Measurements from ENCODE around the gene TSPAN7. TPM values are rescaled to one million over a fixed set of nuclear protein-coding genes. Genes with fewer than 3 reads are reported as not detected.

The TSPAN7 gene
- total RNA-seq, 1 donor from 2014 or later = 37.8 TPM

DNA sequence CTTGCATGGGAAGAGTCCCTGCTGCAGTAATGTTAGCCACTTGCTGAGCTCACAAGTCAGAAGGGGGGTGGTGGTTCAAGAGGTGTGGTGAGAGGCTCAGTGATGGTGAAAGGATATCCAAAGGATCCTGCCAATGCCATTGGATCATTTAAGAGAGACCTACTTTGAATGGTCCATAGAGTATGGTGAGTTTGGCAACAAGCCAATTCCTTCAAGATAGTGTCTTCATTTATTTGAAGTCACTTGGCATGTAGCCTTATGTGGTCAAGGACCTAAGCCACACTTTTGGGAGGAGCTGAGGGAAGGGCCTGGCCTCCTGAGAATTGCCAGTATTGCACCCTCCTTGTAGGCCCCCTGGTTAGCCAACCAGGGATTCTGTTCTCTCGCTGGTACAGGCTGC, 87.9 kb downstream of the TSPAN7 start:
- DNase-seq = peak; percentile 4

DNA sequence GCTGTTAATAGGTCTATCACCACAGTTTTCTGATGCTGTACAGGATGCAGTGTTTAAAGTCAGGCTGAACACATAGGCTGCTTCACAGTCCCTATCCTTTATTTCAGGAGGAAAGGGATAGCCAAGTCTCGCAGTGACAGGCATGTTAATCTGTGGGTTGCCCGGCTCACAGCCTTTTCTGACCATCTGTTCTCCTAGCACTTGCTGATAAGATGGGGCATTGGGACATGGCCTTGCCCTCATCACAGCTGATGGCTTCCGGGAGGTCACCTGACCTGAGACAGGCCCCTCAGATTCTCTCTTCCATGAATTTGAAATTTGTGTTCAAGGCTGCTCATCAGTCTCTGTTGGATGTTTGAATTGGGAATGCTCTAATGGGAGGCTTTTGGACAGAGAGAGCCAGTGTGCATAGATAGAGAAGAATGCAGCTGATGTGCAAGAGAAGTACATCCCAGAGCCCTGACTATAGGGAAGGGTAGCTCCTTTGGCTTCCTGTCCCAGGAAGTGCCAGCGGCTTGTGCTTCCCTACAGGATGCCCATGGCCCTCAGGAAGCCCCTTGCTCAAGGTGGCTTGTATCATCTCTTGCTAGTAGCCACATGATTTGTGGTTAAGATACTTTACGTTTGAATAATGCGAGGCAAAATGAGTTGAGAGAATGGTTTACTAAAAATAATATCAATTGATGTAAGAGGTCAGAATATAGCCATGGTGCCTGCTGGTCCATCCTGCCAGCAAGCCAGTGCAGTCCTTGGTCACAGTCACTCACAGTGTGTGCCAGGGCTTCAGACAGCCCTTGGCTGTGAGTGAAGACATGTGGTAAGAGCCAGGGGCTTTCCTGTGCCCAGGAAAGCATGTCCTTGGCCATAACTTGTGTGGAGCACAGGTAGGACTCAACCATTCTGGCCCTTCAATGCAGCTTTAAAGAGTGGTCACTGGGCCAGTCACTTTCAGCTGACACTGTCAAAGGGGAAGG, 88.6 kb downstream of the TSPAN7 start:
- no peak for DNase-seq

DNA sequence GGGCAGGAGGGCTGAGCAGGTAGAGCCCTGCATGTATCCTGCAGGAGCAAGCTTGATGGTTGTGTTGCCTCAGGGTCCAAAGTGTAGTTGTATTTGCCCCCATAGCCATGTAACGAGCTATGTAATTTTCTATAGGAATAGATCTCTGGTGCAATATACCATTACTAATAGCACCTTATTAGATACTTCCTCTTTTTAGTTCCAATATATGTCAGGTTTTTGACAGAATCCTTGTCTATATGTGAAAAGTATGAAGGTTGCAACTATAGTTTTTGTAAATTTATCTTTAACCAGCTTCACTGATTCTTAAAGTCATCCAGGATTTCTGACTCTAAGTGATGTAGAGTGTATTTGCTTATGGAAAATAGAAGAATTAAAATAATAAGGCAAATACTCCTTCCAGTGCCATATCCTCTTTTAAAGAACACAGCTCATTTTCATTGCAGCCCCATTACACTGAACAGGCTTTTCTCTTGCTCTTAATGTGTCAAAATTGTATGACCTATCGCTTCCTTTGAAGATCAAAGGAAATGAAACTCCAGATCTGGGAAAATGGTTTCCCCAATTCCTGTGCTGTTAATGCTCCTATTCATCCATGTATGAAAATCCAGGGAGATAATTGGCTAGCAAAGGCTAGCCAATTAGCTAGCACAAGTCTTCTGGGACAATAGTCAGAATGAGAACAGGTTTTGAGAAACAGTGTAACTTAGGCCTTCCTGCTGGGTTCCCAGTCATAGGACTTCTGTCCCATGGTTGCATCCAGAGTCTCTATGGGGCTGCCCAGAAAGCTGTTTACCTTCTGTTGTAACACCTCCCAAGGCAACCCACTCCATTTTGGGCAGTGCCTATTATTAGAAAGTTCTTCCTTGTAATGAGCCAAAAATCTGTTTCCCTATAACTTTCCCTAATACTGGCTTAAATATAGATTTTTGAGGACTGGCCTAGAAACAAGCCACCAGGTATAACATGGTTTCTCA, 90.6 kb downstream of the TSPAN7 start:
- no peak for DNase-seq

DNA sequence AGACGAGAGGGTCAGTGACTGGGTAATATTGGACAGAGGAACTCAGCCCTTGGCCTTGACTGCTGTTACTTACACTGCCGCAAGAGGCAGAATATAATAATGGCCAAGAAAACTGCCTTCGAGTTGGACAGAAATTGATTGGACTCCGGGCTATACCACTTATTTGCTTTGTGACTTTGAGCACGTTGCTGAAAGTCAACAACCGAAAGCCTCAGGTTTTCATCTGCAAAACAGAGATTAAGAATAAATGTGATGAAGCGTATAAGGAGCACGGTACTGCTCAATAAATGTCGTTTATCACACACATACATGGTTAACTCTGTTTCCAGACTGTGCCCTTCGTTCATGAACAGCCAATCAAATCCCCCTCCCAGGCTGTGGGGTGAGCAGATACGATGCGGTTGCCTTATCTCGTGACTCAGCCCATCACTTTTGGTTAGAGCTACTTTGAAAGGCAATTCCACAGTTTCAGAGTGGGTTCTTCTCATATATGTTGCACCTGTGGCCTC, 91.6 kb downstream of the TSPAN7 start:
- DNase-seq = no peak

DNA sequence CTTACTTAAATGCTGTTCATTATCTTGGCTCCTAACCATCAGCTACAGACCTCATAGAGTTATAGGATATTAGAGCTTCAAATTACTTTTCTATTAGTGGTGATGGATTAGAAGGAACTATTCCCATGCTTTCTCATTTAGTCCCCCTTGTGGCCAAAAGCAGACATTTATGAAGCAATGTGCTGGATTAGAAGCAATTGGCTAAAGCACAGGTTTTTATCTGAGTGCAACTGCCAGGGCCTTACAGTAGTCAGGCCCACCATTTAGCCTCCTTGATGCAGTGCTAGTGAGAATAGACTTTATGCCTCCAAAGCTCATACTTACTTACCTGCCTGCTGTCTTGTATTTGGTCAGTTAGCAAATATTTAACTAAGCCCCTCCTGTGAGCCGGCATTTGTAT, 93.0 kb downstream of the TSPAN7 start:
- DNase-seq = peak; percentile 48

DNA sequence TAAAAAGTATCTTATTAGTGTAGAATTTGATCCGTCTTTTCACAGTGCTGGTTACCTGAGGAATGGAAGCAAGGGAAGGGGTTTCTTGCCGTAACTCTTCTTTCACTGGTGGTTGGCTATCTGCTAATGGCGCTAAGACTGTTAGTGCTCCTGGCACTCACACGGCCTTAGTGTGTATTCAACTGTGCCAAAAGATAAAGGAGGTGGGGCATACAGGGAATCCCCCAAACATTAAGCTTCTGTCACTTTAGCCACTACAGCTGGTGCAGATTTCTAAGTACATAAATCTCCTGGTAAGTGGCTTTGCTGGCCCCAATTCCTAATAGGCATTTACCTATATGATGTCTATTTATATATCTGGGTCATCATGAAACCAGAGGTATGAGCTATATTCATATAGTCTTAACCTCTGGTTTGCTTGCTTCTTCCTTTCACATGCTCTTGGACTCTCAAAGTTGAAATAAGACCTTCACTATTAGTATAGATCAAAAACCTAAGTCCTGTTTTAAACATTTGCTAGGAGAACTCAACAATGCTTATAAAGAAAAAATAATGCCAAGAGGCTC, 95.1 kb downstream of the TSPAN7 start:
- DNase-seq = peak; percentile 5

DNA sequence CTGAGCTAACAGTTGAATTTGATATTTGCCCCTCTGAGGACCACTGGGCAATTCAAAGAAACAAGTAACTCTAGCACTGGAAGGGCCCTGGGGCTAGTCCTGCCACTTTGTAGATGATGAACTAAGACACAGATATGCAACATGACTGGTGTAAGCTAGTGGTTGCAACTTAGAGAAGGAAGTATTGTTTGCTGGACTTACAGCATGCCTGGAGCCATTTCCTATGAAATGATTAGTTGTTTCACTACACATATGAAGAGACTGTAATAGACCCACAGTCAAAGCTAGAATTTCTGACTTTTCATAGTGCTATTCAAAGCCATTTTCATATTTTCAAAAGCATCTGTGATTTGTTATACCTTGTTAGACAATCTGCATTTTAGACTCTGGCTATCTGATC, 96.2 kb downstream of the TSPAN7 start:
- no peak for DNase-seq

DNA sequence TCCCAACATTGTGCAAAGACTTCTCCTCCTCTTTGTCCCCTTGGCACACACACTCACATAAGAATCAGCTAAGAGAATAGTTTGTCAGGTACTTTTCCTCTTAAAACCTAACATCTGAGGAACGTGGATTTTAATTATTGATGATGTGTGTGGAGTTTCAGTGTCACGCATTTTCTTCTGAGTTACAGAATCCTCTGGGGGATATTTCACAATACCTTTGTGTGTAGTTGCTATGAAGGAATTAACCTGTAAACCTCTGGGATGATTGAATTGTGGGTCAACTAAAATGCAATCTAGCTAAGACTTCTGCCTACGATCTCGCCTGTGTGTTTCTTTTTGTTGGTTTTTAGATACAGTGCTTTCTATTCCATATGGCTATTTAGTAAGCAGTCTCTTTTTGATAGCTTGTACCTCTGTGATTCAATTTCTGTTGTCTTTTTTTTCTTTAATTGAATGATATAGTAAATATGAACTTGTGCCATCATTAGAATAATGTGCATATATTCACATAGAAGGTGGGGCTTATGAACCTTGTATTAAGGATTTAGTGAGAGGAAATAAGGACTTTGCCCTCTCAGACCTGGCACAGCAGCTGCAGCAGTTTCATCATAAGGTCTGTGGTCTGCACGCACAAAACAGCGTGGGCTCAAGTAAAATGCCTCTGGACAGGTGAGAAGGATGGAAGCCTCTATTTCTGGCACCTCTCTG, 99.2 kb downstream of the TSPAN7 start:
- DNase-seq = no peak

DNA sequence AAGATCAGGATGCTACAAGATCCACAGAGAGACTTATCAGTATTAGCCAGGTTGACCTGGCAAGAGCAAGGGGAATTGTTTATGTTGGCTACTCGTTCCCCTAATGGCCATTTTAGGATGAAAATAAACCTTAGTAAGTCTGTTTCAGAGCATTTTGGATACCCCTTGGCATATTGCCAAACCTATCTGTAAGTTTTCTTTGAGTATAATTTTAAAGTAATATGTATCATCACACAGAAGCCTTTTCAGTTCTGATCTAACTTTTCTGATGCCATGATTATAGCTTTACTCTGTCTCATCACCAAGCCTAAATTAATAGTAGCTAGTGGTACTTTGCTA, 99.7 kb downstream of the TSPAN7 start:
- no peak for DNase-seq

DNA sequence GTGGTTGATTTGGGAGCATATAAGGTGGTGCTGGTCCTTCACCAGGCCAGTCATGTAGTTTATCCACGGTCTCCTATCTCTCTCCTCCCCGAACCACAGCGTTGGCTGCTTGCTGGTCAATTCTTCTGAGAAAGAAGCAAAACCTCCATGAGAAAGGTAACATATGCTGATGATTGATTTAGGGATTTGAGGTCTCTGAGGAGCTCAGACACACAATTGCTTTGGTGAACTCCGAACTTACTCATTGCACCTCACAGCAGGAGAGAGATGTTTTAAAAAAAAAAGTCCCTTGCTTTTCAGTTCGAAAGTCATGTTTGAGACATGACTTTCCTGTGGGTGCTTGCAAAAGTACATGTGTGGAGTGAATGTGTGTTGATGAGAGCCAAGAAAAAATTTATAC, 100.2 kb downstream of the TSPAN7 start:
- no peak for DNase-seq

DNA sequence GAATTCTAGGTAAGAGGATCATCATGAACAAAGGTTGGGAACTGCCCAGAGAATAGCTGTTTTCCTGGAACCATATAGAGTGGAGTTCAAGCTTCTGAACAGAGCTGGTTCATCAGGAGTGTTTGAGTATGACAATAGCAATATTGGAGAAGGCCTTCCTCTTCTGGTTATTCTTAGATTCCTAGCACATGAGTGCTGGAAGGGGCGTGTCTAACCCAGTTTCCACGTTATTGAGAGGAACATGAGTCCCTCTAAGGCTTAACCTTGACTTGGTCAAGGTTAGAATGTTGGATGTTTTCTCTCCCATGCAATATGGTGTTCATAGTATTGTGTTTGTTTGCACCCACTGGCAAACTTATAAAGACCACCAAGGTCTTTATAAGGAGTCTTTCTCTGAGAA, 101.3 kb downstream of the TSPAN7 start:
- DNase-seq = no peak

DNA sequence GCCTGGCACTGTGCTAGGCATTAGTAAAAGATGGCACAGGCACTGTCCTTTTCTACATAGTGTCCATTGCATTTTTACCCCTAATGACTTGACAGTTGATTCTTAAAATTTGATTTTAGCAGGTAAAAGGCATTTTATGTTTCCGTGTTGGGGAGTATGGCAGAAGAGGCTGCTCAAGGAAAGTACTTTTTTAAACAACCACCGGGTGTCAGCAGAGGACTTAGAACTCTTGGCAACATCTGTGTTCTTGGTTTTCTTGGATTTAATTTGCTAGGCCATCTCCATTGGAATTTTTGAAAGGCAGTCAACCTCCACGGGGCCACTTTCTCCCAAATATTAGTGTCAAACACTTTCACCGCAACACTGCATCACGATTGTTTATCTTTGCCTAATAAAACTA, 102.9 kb downstream of the TSPAN7 start:
- DNase-seq = peak; percentile 67

DNA sequence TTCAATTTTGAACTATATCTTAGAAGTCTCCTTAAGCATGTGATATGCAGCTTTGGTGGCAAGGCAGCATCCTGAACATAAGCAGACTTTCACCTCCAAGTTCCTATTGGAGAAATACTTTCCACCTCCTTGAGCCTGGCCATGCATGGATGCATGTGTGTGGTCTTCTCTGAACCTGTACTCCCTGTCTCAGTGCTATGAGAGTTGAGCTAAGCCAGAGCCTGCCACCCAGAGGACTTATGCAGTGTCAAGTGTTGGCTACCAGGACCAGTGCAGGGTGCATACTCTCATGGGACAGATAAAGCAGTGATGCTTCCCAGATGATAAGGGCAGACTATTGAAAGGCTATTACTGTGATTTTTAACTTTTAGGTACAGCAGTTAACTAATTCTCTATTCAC, 105.6 kb downstream of the TSPAN7 start:
- no peak for DNase-seq

DNA sequence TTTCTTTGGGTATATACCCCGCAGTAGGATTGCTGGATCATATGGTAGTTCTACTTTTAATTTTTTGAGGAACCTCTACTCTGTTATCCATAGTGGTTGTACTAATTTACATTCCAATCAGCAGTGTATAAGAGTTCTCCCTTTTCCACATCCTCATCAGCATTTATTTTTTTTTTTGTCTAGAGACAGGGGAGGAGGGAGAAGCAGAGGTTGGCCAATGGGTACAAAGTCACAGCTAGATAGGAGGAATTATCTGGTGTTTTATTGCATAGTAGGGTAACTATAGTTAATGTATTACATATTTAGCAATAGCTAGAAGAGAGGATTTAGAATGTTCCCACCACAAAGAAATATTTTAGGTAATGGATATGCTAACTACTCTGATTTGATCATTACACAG, 107.4 kb downstream of the TSPAN7 start:
- no peak for DNase-seq

DNA sequence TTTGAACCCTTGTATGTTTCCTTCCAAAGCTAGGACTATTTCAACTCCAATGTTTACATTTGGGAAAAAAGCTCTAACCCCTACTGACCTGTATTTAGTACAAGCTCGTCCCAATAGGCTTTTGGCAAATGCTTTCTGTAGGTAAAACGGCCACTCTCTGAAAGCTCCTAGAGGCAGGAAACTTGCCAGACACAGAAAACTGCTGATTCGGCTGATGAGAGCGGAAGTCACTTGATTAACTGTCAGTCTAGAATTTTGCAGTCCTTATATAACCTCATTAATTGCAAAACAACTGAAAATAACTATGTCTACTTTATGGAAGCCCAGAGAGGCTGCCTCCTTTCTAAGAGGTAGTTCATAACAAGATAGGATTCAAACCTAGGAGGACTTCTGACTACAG, 108.1 kb downstream of the TSPAN7 start:
- DNase-seq = no peak

DNA sequence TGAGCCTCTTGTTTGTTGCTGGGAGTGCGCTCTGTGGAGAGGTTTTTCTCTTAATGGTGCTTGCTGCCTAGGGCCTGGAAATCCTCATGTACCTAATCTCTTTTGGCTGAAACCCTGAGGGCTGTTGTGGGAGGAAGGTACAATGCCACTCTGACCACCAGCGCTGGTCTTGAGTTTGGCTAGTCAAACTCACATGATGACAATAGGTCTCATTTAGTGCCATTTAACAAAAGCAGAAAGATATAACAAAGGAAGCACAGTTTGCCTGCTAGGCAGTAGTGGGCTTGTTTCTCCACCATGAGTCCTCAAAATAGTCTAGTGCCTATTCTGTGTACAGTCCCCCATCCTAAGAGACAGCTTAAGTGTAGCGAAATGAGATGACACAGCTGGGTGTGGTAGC, 111.3 kb downstream of the TSPAN7 start:
- DNase-seq = no peak

DNA sequence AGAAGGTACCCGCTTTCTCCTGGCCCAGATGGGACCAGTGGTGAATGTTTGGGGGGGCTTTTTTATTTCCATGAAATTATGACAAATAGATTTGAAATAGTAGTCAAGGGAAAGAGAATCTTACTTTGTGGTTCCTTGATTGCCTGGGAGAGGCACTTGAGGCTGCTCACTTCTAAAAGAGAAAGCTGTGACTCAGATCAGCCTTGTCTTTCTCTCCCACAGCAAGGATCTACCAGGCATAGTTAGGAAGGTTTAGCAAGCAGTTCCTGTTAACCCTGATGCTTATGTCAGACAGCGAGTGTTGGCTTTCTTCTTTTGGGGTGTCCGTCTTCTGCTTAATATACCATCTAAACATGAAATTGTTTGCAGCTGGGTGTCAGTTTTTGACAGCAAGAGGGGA, 114.5 kb downstream of the TSPAN7 start:
- no peak for DNase-seq

DNA sequence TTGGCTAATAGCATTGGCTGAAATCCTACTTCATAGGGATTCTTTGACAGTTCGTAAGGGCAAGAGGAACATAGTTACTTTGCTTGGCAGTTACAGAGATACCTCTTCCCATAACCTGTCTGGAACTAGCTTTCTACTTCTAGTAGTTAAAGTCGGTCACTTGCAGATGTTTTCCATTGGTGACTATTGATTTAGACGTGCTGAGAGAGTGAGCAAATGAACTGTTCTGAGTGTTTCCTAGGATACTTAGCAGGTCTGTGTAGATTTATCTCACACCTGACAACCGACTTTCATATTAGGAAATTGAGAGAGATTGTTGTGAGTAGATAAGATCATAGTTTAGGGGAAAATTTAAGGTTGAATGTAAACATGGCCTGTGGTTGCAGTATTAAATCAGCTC, 116.8 kb downstream of the TSPAN7 start:
- DNase-seq = no peak

DNA sequence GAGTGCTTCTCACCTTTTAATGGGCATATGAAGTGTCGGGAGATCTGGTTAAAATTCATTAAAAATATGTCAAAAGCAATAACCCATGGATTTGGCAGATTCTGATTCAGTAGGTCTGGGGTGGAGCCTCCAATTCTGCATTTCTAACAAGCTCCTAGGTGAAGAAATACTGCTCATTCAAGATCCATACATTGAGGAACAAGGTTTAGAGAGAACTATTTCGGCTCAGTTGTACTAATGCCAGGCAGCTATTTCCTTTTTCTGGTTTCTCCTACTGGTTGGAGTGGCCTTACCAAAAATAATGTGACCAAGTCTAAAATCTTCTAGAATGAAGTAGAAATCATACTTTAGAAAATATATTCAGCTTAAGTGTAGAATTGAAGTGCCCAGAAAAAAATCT, 117.5 kb downstream of the TSPAN7 start:
- no peak for DNase-seq

DNA sequence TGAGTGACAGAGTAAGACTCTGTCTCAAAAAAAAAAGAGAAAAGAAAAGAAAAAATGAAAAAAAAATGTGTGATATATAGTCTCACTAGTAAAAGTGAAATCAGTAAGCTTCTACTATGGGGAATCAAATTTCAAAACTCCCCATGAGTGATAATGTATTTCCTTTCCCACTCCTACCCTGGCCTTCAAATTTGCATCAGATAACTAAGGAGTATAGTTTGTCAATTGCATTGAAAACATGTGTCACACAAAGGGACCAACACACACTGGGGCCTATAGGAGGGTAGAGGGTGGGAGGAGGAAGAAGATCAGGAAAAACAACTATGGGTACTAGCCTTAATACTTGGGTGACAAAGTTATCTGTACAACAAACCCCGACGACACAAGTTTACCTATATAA, 118.4 kb downstream of the TSPAN7 start:
- no peak for DNase-seq

DNA sequence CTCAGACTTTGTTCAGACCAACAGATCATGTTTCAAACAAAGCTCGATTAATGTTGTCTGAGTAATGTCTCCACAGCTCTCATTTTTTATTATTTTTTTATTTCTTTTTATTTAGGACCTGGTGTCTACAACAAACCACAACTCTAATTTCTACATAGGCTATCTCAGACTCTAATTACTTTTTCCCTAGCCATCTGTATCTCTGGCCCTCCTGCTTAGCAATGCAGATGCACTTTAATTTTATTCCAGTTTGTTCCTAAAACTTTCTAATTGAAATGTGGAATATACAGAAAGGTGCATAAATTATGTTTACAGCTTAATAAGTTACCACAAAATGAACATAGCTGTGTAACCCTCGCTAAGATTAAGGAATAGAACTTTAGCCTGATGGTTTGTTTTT, 120.8 kb downstream of the TSPAN7 start:
- no peak for DNase-seq

DNA sequence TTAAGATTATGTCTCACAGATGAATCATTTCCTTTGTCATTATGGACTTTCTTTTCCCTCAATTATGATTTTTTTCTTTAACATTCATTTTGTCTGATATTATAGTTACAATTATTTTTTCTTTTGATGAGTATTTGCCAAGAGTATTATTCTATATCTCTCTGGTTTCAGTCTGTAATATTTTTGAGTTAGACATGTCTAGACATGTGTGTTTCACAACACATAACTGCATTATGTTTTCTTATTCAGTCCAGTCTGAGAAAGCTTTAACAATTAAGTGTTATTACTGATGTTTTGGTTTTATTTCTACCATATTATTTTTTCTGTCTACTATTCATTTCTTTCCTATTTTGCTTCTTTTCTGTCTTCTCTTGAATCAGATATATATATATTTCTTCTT, 131.6 kb downstream of the TSPAN7 start:
- DNase-seq = no peak
